H9 (cell line): ENCODE results near the gene ABCA4. TPM values are rescaled to one million over a fixed set of nuclear protein-coding genes. Genes with fewer than 3 reads are reported as not detected.

Experiments used
- DNase-seq: peaks from one replicate; pipeline ENCODE4 v3.0.0-alpha.2; 2017
- H2AFZ ChIP-seq: one replicate; pipeline ENCODE4 v1.6.1; 2013; ENCODE audit warnings: mild to moderate bottlenecking, low read length, control low read depth, moderate library complexity
- H2AK5ac ChIP-seq: 2 replicates; pipeline ENCODE4 v1.6.1; 2013; ENCODE audit warnings: low read length, control low read depth, mixed read lengths; ENCODE audit not compliant: insufficient read length
- H2BK120ac ChIP-seq: one replicate; pipeline ENCODE4 v1.6.1; 2013; ENCODE audit warnings: low read depth, mild to moderate bottlenecking, low read length, control low read depth, inconsistent platforms; ENCODE audit not compliant: poor library complexity, severe bottlenecking
- H2BK12ac ChIP-seq: 2 replicates; pipeline ENCODE4 v1.6.1; 2013; ENCODE audit warnings: low read length, control low read depth, mixed read lengths, low read depth; ENCODE audit not compliant: insufficient read length
- H2BK15ac ChIP-seq: 2 replicates; pipeline ENCODE4 v1.6.1; 2013; ENCODE audit warnings: low read depth, low read length, control low read depth
- H2BK20ac ChIP-seq: one replicate; pipeline ENCODE4 v1.6.1; 2013; ENCODE audit warnings: low read depth, mild to moderate bottlenecking, low read length, control low read depth, inconsistent platforms; ENCODE audit not compliant: poor library complexity, severe bottlenecking
- H2BK5ac ChIP-seq: 2 replicates; pipeline ENCODE4 v1.6.1; 2013; ENCODE audit warnings: low read length, control low read depth, mixed read lengths; ENCODE audit not compliant: insufficient read length
- H3K14ac ChIP-seq: 2 replicates; pipeline ENCODE4 v1.6.1; 2013; ENCODE audit warnings: low read length, control low read depth; ENCODE audit not compliant: insufficient read depth
- H3K18ac ChIP-seq: 2 replicates; pipeline ENCODE4 v1.6.1; 2013; ENCODE audit warnings: low read depth, mild to moderate bottlenecking, mixed read lengths, low read length, control low read depth; ENCODE audit not compliant: insufficient read length
- H3K23ac ChIP-seq: 2 replicates; pipeline ENCODE4 v1.6.1; 2013; ENCODE audit warnings: low read length, control low read depth, mixed read lengths, low read depth; ENCODE audit not compliant: insufficient read length
- H3K23me2 ChIP-seq: 2 replicates; pipeline ENCODE4 v1.6.1; 2013; ENCODE audit warnings: low read depth, mild to moderate bottlenecking, mixed read lengths, low read length, control low read depth; ENCODE audit not compliant: insufficient read length, poor library complexity, severe bottlenecking
- H3K27ac ChIP-seq: 2 replicates; pipeline ENCODE4 v1.5.1; 2013; ENCODE audit warnings: low read length, control low read depth, mixed read lengths, low read depth; ENCODE audit not compliant: insufficient read length
- H3K27me3 ChIP-seq: 2 replicates; pipeline ENCODE4 v1.6.1; 2013; ENCODE audit warnings: low read length, control low read depth, inconsistent platforms; ENCODE audit not compliant: insufficient read depth
- H3K4ac ChIP-seq: 2 replicates; pipeline ENCODE4 v1.6.1; 2013; ENCODE audit warnings: low read depth, mild to moderate bottlenecking, control low read depth, inconsistent platforms, low read length, moderate library complexity
- H3K4me1 ChIP-seq: 2 replicates; pipeline ENCODE4 v1.6.1; 2013; ENCODE audit warnings: low read length, control low read depth, inconsistent platforms; ENCODE audit not compliant: insufficient read depth
- H3K4me2 ChIP-seq: 2 replicates; pipeline ENCODE4 v1.6.1; 2013; ENCODE audit warnings: low read length, control low read depth, mixed read lengths; ENCODE audit not compliant: insufficient read length, insufficient read depth
- H3K56ac ChIP-seq: 2 replicates; pipeline ENCODE4 v1.6.1; 2013; ENCODE audit warnings: low read depth, mild to moderate bottlenecking, mixed read lengths, low read length, control low read depth; ENCODE audit not compliant: insufficient read length
- H3K79me1 ChIP-seq: 2 replicates; pipeline ENCODE4 v1.6.1; 2013; ENCODE audit warnings: low read depth, mild to moderate bottlenecking, moderate library complexity, low read length, control low read depth, inconsistent platforms; ENCODE audit not compliant: insufficient read depth, poor library complexity, severe bottlenecking
- H3K79me2 ChIP-seq: 2 replicates; pipeline ENCODE4 v1.6.1; 2013; ENCODE audit warnings: low read length, control low read depth, inconsistent platforms; ENCODE audit not compliant: insufficient read depth
- H3K9ac ChIP-seq: 2 replicates; pipeline ENCODE4 v1.6.1; 2013; ENCODE audit warnings: low read length, control low read depth, mixed read lengths; ENCODE audit not compliant: insufficient read length; ENCODE audit errors: extremely low read depth
- H3K9me3 ChIP-seq: one replicate; pipeline ENCODE4 v1.6.1; 2013; ENCODE audit warnings: low read depth, low read length, inconsistent platforms; ENCODE audit not compliant: control insufficient read depth
- H3T11ph ChIP-seq: one replicate; pipeline ENCODE4 v1.6.1; 2013; ENCODE audit warnings: mild to moderate bottlenecking, low read length, control low read depth, inconsistent platforms
- H4K20me1 ChIP-seq: one replicate; pipeline ENCODE4 v1.6.1; 2013; ENCODE audit not compliant: control insufficient read depth, insufficient read length, insufficient read depth
- H4K5ac ChIP-seq: 2 replicates; pipeline ENCODE4 v1.6.1; 2013; ENCODE audit warnings: low read depth, mild to moderate bottlenecking, mixed read lengths, low read length, control low read depth; ENCODE audit not compliant: insufficient read length
- H4K8ac ChIP-seq: replicated peaks from 2 replicates; pipeline ENCODE4 v1.6.1; 2013; ENCODE audit warnings: low read length, control low read depth, mixed read lengths, low read depth; ENCODE audit not compliant: insufficient read length
- H4K91ac ChIP-seq: 2 replicates; pipeline ENCODE4 v1.6.1; 2013; ENCODE audit warnings: low read depth, mild to moderate bottlenecking, moderate library complexity, mixed read lengths, low read length, control low read depth; ENCODE audit not compliant: insufficient read length
- H3K27ac Mint-ChIP-seq, 3 experiments: 2 replicates in 2 of 3; 3 replicates in 1 of 3; pipeline ENCODE4 v1.8.0; 2020 to 2021; ENCODE audit warnings: mixed read lengths in 3 of 3, mild to moderate bottlenecking in 1 of 3, moderate library complexity in 1 of 3
- H3K27me3 Mint-ChIP-seq: 2 replicates; pipeline ENCODE4 v1.8.0; 2021; ENCODE audit warnings: low read depth, mild to moderate bottlenecking, moderate library complexity, mixed read lengths
- H3K36me3 Mint-ChIP-seq, 3 experiments: 2 replicates in 2 of 3; 3 replicates in 1 of 3; pipeline ENCODE4 v1.8.0; 2020 to 2021; ENCODE audit warnings: low read depth in 3 of 3, mixed read lengths in 3 of 3; ENCODE audit not compliant: insufficient read depth in 1 of 3
- H3K4me1 Mint-ChIP-seq, 2 experiments: 2 replicates each; pipeline ENCODE4 v1.8.0; 2020; ENCODE audit warnings: mixed read lengths in 2 of 2
- H3K4me3 Mint-ChIP-seq, 2 experiments: 2 replicates in 1 of 2; 3 replicates in 1 of 2; pipeline ENCODE4 v1.8.0; 2020 to 2021; ENCODE audit warnings: mild to moderate bottlenecking in 2 of 2, mixed read lengths in 2 of 2, moderate library complexity in 1 of 2
- H3K9me3 Mint-ChIP-seq, 2 experiments: 2 replicates in 1 of 2; 3 replicates in 1 of 2; pipeline ENCODE4 v1.8.0; 2020; ENCODE audit warnings: mild to moderate bottlenecking in 2 of 2, mixed read lengths in 2 of 2, moderate library complexity in 1 of 2
- CTCF ChIP-seq: fragments of 200-600 bp; sonication (generic); conservative IDR thresholded peaks from 3 replicates; pipeline ENCODE4 v1.8.0; 2021; ENCODE audit warnings: antibody characterized with exemption, mild to moderate bottlenecking
- WGBS: extraction: QIAGEN DNeasy Blood & Tissue Kit; methylation state at CpG from one replicate; pipeline ENCODE4 v1.1.7; 2013; ENCODE audit warnings: missing lambda C conversion rate, low lambda C conversion rate, mixed read lengths; ENCODE audit not compliant: insufficient read length; ENCODE audit errors: extremely low coverage; 5-methylcytosine and 5-hydroxymethylcytosine counted together
- total RNA-seq: library from RNA; stranded (reverse); gene quantifications from 2 replicates; pipeline ENCODE4 v1.2.1, GENCODE V29; 2021

The ABCA4 gene
- total RNA-seq, 1 experiment from 2014 or later: not detected

- Histone ChIP-seq H3K9me3 (no peaks in the 10 kb centered on the region), H2AFZ (no peak overlapping the region), H2BK12ac (no peak overlapping the region), H3K23me2 (no peaks in the 10 kb centered on the region), H2BK120ac (no peak overlapping the region), H3K4me2 (no peak overlapping the region), H3K9ac (no peak overlapping the region), H3K56ac (no peak overlapping the region), H2BK5ac (no peak overlapping the region), H4K5ac (no peak overlapping the region), H3K14ac (no peak overlapping the region), H2BK15ac (no peak overlapping the region), H4K91ac (no peak overlapping the region), H2AK5ac (no peak overlapping the region), H2BK20ac (no peak overlapping the region), H3K18ac (no peak overlapping the region), H3K27me3 (no peaks in the 10 kb centered on the region), H4K20me1 (peaks cover 2% of the 10 kb centered on the region), H4K8ac (no peak overlapping the region), H3K79me1 (no peaks in the 10 kb centered on the region), H3T11ph (no peak overlapping the region), H3K27ac (no peak overlapping the region), H3K4ac (no peak overlapping the region), H3K4me1 (no peaks in the 10 kb centered on the region; the same call in 1 of the 2 replicates), H3K23ac (no peak overlapping the region), H3K79me2 (no peaks in the 10 kb centered on the region)
- H3K4me3 Mint-ChIP-seq: no peak overlapping the region
- no CpG with 5 or more reads among the region's 1 CpG for WGBS
- no peak for TF ChIP-seq CTCF
- H3K27me3 Mint-ChIP-seq: peaks cover 13% of the 10 kb centered on the region
- no peaks in the 10 kb centered on the region for H3K9me3 Mint-ChIP-seq
- H3K4me1 Mint-ChIP-seq: peaks cover 11 to 16% of the 10 kb centered on the region in 2 experiments
- H3K36me3 Mint-ChIP-seq: no peaks in the 10 kb centered on the region
- no peak for DNase-seq
- H3K27ac Mint-ChIP-seq: no peak overlapping the region
Measured at GRCh38 chr1:94042388-94042787, 78.6 kb downstream of the ABCA4 start.
